Esophagus squamous epithelium (tissue), 4 donors: ENCODE measurements around the gene COG5.

Experiments
- CTCF ChIP-seq, 6 experiments: fragments of 450-650 bp in 4 of 6; fragments of 200-600 bp in 2 of 6; sonication (generic) in 2 of 6; IDR thresholded peaks; one replicate each; pipeline ENCODE4 v1.5.1; 2016 to 2019; ENCODE audit warnings: antibody characterized with exemption in 6 of 6, mild to moderate bottlenecking in 4 of 6, moderate library complexity in 4 of 6
- POLR2A ChIP-seq, 4 donors: fragments of 450-650 bp; IDR thresholded peaks; one replicate each; pipeline ENCODE4 v1.6.1; 2017; ENCODE audit warnings: antibody characterized with exemption in 4 of 4, mild to moderate bottlenecking in 4 of 4, moderate library complexity in 3 of 4

- TF ChIP-seq CTCF (IDR thresholded peaks at IDR 0.05) (no peak), POLR2A (IDR thresholded peaks at IDR 0.05) (no peak)
These were observed 289.2 kb downstream of the COG5 start for GRCh38 chr7:107274506-107274905.
